ENCODE measurements around the gene EIF2S3.
A peak's percentile ranks its signal among the peaks of the same experiment; 100 is the strongest.
"Not testable (repeated sequence)": the region's sequence is repeated elsewhere in the genome, so short reads cannot be mapped to it uniquely, and the experiment has no call there.

EIF2S3 gene

DNA sequence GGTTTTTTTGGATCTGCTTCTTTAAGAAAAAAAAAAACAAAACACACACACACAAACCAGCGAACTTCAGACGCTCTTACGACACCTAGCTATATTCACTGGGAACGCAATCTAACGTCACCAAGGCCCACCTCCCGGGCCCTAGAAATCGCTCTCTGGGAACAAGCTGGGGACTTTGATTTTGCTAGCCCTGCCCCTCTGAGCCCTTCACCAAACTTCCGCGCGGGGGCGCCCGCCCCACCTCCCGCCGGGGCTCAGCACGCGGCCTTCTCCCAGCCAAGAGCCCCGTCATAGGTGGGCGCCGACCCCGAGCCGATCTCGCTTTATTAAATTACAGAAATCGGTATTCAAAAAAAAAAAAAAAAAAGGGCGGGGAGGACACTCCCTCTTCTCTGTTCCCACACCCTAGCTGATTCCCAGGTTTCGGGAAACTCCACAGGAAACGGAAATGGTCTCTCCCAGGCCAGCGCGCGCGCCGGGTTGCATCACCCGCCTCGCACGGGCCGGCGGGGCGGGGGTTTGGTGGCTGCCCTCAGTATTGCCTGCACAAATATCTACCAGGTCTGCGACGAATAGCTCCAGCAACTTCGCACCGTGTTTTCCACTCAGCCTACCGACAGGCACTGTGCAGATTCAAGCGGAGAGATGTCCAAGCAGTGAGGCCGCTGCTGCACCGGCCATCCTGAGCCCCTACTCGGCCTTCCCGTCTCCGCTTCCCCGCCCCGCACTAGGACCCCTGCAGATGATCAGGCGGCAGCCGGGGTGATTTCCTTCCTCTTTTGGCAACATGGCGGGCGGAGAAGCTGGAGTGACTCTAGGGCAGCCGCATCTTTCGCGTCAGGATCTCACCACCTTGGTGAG lies at the start of gene EIF2S3:
EIF2S3 (plus strand) TSS at position 775 of the 861 bp plus-strand sequence; CDS start at position 788, 13 bp downstream.
- peak; percentile 55 to 87 for DNase-seq

DNA sequence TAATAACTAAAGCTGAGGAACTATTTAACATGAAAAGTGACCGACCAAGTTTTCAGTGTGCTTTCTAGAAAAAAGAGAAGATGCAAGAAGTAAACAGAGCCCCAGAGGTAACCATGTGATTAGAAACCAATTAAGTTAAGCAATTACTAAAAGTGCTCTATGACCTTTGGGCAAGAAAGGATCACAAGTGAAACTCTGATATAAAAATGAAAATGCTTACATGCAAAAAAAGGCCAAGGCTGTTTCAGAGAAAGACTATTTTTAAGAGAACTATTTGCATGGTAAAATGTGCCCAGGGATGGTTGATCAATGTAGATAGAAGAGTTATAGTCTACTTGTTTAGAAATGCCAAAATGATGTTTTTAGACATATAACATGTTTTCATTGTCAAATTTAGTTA lies 49.7 kb upstream of the EIF2S3 start:
- no peak for DNase-seq

DNA sequence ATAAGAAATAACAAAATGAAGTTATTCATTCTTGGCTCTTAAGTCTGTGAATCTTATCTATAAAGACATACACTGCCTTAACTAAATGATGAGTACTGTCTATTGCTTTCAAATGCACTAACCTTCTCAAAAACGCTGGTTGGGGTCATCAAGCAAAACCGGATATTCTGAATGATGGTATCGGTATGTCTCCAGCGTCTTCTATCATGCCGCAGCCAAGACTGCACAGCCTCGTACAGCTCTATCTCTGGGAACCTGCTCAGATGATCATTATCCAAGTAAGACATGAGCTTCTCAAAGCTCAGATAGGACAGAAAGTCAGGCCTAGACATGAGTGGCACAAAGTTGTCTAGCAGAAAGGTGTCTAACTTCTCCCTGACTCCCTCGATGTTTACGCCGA lies 48.9 kb upstream of the EIF2S3 start:
- DNase-seq = no peak

DNA sequence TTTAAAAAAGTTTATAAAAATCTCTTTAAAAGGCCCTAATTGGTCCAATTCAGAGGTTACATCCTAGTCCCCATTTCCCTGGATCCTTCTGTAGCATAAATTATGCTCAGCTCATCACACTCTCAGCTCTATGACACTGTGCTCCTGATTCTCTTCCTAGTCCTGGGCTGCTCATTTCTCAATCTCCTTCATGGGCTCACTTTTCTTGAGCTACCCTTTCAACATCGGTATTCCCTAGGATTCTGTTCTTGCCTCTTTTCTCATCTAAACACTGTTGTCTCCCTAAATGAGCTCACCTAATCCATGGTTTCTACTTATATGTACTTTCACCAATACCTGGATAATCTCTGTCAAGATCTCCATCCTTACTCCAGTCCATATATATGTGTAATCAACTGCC lies 42.5 kb upstream of the EIF2S3 start:
- DNase-seq = no peak

DNA sequence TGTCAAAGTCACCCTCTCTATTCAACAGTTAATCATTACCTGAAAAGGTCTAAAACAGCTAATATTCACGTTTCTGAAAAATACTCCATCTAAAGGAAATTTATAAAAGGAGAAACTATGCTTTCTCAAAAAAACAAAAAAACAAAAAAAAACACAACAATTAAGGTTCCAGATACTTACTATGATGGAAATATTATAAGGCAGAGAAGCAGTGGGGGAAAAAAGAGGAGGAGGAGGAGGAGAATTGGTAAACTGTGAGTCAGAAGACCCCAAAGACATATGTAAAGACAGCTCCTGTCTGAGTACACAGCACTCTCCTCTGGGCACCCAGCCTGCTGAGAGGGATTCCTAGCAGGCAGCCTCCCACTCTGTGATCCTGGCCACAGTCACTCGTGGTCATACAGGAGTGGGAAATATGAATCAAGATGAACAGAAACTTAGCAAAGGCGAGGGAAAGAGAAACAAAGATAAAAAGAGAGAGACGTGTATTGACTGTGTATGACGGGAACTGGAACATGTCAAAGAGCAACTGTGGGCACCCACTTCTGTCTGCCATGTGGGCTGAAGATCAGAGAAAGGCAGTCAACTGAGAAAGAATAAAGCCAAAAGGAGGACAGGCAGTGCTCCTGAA lies 40.3 kb upstream of the EIF2S3 start:
- DNase-seq = no peak

DNA sequence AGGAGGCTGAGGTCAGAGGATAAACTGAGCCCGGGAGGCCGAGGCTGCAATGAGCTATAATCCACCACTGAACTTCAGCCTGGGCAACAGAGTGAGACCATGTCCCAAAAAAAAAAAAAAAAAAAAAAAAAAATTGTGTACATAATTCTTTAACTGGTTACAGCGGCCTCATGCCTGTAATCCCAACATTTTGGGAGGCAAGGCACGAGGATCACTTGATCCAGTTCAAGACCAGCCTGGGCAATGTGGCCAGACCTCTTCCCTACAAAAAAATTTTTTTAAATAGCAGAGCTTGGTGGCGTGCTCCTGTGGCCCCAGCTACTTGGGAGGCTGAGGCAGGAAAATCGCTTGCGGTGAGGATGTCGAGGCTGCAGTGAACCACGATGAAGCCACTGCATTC lies 37.1 kb upstream of the EIF2S3 start:
- DNase-seq = no peak

DNA sequence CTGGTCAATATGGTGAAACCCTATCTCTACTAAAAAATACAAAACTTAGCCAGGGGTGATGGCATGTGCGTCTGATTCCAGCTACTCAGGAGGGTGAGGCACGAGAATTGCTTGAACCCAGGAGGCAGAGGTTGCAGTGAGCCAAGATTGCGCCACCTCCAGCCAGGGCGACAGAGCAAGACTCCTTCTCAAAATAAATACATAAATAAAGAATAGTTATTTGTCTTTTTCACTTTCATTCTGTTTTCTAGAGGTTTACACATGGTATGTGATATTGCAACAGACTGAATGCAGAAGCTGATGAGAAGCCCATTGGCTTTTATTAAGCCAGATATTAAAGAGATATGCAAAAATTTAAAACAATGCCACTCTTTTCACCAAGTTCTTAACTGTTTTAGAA lies 35.9 kb upstream of the EIF2S3 start:
- DNase-seq = no peak

DNA sequence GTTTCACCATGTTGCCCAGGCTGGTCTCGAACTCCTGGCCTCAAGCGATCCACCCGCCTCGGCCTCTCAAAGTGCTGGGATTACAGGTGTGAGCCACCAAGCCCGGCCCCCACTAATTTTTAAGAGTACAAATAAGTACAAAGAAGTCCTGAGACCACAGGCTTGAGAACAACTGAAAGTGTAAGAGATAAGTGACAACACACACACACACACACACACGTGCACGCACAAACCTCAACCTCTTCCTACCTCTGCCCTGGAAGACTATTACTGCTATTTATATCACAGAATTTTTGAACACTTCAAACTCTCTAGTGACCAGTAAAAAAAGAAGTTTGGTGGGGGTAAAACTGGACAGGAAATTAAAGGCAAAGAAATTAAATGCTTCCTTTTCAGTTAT lies 35.3 kb upstream of the EIF2S3 start:
- DNase-seq = no peak

DNA sequence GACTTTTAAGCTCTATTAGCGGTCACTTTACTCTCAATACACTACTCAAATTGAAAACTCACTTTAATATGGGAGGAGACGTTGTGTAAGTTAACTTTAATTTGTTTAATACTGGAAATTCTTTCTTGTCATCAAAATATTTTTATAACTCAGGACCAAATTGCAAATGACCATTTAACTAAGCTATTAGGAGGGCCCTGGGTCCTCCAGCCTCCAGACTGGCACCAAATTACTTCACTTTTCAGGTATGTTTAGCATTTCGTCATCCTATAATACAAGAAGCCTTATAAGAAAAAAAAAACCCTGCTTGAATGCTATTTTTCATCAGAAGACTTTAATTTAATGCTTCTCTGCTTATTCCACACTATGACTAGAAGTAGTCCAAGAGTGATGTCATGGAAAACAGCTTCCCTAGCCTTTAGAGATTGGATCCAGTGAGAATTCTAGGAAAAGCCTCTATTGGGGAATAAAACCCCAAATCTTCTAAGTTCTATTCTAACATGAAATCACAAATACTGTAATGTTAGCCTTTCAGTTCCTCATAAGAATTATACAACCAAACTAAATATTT lies 34.4 kb upstream of the EIF2S3 start:
- no peak for DNase-seq

DNA sequence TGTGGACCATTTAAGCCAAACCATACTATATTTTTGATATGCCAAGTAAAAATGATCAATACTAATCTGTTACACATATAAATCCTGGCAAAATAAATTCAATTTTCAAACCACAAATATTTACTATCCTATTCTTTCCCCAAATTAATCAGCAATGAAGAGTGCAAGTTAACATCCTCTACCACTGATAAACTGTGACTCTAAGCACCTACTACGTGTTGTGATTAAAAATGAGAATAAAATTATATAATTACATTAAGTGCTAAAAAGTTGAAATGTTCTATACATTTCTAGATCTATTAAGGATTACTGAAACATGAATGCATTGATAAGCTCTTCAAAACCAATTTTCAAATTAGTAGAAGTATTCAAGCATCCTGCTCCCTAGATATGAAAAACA lies 31.2 kb upstream of the EIF2S3 start:
- DNase-seq = no peak

DNA sequence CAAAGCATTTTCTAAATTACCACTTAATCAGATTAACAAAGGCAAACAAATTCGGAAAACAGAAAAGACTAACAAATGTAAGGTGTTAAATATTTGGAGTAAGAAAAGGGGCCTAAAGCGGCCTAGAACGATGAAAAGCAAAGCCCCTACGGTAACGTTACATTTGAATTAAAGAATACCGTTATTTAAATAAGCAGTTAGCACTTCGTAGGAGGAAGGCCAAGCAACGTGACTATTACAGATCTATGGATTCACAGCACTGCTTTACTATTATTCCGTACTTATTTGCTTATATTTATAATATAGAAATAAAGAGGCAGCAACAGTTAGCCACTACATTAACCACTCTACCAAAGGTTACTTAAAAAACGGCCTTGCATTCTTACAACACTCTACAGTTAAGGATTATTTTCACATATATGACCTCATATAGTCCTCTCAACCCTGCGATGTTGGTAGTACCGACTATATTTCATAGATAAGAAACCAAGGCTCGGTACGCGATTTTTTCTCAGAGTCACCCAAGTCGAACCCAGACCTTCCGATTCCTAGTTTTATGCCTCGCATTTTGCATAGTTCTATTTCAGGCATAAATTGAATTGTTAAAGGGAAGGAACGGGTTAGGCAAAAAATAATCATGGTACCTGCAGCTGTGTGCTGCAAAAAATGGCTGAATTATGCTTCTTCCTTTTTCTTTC lies 30.6 kb upstream of the EIF2S3 start:
- no peak for DNase-seq

DNA sequence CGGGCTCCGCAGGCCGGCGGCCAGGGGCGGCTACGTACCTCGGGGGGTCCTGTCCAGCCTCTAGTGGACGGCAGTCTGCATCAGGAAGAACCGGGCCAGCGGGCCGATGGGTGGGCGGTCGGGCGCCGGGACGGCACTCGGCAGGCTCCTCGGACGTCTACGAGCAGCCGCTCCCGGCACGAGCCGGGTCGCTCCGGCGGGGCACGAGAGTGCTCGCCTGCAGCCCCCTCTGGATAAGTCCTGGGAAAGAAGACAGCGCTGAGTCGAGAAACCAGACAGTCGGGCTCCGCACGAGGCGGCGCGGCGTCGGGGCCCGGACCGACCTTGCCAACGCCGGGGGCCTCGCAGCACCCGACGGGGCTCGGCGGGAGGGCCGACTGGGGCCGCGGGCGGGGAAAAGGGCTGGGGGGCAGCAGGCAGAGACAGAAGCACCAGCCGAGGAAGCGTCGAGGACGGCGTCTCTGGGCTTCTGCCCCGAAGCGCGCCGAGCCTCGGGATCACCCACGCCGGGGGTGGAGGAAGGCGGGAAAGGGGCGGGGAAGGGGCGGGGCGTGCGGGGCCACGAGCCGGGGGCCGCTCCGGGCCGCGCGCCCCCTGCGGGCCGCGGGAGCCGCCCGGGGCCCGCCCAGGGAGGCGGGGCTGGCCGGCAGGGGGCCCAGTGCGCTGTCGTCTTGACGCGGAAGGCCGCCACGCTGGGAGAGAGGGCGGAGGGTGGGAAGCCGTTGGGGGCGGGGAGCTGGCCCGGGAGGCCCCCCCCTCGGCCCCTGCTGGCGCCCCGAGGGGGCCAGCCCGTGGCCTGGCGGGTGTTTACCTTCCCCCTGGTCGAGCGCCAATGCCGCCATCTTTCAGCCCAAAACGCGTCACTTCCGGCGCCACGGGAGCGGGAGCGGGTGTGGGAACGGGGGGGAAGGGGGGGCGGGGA lies 29.7 kb upstream of the EIF2S3 start:
- peak; percentile 51 to 72 for DNase-seq

DNA sequence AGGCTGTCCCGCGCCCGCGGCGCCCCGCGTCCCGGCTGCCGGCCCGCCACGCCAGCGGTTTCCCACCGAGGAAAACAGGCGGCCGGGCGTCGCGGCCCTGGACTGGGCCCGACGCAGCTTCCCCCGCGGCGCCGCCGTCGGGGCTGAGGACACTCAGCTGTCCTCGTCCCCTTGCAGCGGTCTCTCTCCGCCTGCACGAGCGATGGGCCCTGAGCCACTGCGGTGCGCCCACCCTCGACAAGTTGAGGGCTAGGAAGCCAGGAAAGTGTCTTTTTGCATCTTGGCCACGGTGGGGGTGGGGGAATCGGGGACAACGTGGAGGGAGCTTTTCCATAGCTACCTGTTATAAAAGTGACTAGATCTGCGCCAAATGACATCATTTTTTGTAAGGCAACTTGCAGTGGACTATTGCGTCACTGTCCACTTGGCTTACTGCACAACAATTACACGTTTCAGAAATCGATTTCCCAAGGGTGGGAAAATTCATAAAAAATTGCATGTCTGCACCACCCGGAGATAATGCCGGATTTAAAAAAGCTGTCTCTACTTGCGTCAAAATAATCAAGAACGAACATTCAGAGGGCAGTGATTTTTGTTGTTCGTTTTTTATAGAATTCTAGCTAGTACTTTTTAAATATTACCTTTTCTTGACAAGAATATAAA lies 28.9 kb upstream of the EIF2S3 start:
- peak in 1 of 2 experiments; percentile 10 for DNase-seq

DNA sequence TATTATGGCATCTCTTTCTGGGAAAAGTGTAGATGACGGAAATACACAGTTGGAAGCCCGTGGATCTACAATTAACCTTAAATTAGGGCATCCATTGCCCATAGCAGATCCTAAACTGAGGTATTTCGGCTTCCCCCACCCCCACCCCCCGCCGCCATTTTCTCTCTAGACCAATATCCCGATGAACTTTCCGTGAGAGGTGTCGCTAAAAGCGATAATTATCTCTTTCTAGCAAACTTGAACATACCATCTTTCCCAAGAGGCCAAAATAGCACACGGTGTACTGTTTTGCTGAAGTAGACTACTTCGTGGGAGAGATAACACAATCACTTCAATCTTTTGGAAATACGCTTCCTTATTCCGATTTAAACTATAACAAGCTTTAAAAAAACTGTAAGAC lies 28.3 kb upstream of the EIF2S3 start:
- DNase-seq = no peak

DNA sequence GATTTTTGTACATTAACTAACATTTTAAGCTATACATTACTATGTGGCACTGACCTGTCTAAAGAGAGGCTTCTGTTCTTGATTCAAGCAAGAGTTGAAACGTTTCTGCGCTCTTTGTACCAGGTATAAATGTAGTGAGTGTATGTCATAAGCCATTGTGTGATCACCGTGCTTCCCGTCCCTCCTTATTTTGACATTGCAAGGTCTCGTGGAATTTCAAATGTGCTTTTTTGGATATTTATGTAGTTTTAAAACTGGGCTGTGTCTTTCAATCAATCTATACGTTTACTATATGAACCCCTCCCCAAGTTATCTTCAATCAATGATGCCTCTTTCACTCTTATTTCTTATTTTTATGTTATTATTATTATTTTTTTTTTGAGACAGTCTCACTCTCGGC lies 27.7 kb upstream of the EIF2S3 start, which contains the start of gene KLHL15:
KLHL15 (minus strand) TSS at position 101 of the 400 bp plus-strand sequence. CDS start 20,493 bp downstream, outside the sequence.
- no peak for DNase-seq

DNA sequence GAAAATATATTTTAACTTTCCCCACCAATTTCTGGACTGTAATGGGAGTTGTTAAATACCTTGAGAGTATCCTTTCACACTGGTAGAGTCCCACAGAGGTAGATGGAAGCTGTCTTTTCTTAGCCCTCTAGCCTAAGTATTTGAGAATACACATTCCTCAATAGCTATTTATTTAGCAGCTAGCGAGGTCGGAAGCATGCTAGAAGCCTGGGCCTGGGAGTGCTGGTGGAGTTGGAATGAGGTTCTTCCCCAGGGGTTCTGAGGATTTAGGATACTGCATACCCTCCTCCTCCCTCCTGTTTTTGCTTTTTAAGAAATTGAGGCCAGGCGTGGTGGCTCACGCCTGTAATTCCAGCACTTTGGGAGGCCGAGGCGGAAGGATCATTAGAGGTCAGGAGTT lies 26.8 kb upstream of the EIF2S3 start:
- no peak for DNase-seq

DNA sequence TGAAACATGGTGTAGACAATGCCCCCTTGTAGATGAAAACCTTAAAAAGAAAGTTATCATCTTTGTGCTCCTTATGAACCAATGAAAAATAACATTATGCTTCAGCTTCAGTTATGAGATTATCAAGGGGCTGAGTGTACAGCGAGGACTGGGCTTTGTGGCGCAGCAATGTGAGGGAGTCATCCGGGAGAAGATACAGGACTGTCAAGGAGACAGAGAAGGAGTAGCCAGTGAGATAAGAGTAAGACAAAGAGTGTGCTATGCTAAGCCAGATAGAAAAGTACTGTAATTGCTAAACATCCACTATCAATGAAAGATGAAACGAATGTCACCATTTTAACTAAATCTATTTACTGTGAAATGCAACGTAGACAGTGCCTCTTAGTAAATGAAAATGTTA lies 24.2 kb upstream of the EIF2S3 start:
- DNase-seq = no peak

DNA sequence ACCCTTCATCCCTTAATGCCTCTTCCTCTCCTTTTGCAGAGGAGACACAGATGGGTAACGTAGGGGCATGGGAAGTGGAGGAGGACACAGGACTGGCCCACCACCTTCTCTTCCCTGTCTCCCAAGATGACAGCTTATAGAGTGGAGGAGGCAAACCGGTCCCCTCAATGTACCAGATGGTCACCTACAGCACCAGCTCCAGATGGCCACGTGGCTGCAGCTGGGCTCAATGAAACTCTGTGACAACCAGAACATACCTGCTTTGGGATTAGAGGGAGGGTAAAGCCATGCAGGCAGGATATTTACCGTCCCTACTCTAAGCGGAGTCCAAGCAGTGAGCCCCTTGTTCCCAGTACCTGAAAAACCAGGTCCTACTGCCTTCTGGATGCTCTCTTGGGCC lies 20.3 kb upstream of the EIF2S3 start:
- no peak for DNase-seq

DNA sequence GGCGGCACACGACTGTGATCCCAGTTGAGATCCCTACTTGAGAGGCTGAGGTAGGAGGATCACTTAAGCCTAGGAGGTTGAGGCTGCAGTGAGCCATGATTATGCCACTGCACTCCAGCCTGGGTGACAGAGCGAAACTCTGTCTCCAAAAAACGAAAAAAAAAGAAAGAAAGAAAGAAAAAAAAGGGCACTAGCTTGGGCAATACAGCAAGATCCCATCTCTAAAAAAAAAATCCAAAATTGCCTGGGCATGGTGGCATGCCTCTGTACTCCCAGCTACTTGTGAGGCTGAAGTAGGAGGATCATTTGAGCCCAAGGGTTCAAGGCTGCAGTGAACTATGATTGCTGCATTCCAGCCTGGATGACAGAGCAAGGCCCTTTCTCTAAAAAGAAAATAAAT lies 17.0 kb upstream of the EIF2S3 start:
- DNase-seq = no peak

DNA sequence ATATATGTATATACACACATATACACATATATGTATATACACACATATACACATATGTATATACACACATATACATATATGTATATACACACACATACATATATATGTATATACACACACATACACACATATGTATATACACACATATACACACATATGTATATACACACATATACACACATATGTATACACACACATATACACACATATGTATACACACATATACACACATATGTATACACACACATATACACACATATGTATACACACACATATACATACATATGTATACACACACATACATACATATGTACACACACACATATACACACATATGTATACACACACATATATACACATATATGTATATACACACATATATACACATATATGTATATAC lies 8.7 kb upstream of the EIF2S3 start:
- not testable (repeated sequence) for DNase-seq

DNA sequence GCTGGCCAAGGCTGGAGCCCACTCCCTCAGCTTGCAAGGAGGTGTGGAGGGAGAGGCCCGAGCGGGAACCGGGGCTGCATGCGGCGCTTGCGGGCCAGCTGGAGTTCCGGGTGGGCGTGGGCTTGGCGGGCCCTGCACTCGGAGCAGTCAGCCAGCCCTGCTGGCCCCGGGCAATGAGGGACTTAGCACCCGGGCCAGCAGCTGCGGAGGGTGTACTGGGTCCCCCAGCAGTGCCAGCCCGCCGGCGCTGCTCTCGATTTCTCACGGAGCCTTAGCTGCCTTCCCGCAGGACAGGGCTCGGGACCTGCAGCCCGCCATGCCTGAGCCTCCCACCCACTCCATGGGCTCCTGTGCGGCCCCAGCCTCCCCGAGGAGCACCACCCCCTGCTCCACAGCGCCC lies 5.1 kb upstream of the EIF2S3 start:
- DNase-seq = not testable (repeated sequence)
